Gastroesophageal sphincter (tissue), 4 donors: Measurements from ENCODE around the gene FAM3B. TPM values are rescaled to one million over a fixed set of nuclear protein-coding genes. Genes with fewer than 3 reads are reported as not detected.

ENCODE experiments used
- ATAC-seq: fragments of 150-250 bp; one replicate; pipeline ENCODE4 v1.9.1; 2016; ENCODE audit warnings: mild to moderate bottlenecking, moderate library complexity
- H3K27ac ChIP-seq, 4 donors: fragments of 200-600 bp; sonication (generic) in 3 of 4; 1 replicate in 3 of 4; 2 replicates in 1 of 4; pipeline ENCODE4 v1.5.1; 2016 to 2019
- H3K27me3 ChIP-seq: fragments of 200-600 bp; sonication (generic); one replicate; pipeline ENCODE4 v1.5.1; 2019
- H3K36me3 ChIP-seq, 2 donors: fragments of 200-600 bp; sonication (generic); one replicate each; pipeline ENCODE4 v1.5.1; 2019; ENCODE audit warnings: control low read depth in 1 of 2
- H3K4me1 ChIP-seq, 3 donors: fragments of 200-600 bp; sonication (generic); 1 replicate in 2 of 3; 2 replicates in 1 of 3; pipeline ENCODE4 v1.5.1; 2016 to 2019; ENCODE audit warnings: control low read depth in 2 of 3
- H3K4me3 ChIP-seq, 2 donors: fragments of 200-600 bp; sonication (generic); one replicate each; pipeline ENCODE4 v1.5.1; 2019; ENCODE audit warnings: mild to moderate bottlenecking in 1 of 2, moderate library complexity in 1 of 2
- H3K9me3 ChIP-seq, 3 donors: fragments of 200-600 bp; sonication (generic); one replicate each; pipeline ENCODE4 v1.5.1; 2017 to 2019; ENCODE audit warnings: control low read depth in 2 of 3
- EP300 ChIP-seq: sonication (generic); formaldehyde crosslinking; IDR thresholded peaks from one replicate; pipeline ENCODE4 v1.6.1; 2017; ENCODE audit warnings: antibody characterized with exemption, mild to moderate bottlenecking
- POLR2A ChIP-seq, 2 donors: fragments of 450-650 bp; IDR thresholded peaks; one replicate each; pipeline ENCODE4 v1.6.1; 2017; ENCODE audit warnings: antibody characterized with exemption in 2 of 2, mild to moderate bottlenecking in 2 of 2, moderate library complexity in 1 of 2
- POLR2AphosphoS5 ChIP-seq: sonication (generic); formaldehyde crosslinking; IDR thresholded peaks from one replicate; pipeline ENCODE4 v1.6.1; 2017; ENCODE audit warnings: antibody characterized with exemption
- WGBS, 2 donors: methylation state at CpG; one replicate each; pipeline ENCODE4 v1.1.5; 2018; ENCODE audit warnings: low coverage in 1 of 2; 5-methylcytosine and 5-hydroxymethylcytosine counted together
- total RNA-seq, 4 donors: library from RNA; depleted of rRNA; stranded (reverse); fragments of >200 nt; gene quantifications; one replicate each; pipeline ENCODE4 v1.1.0, GENCODE V29; 2016
- TF ChIP-seq, protein P1 (sequence below), 4 experiments: fragments of 200-600 bp in 2 of 4; fragments of 450-650 bp in 2 of 4; sonication (generic) in 1 of 4; IDR thresholded peaks; one replicate each; pipeline ENCODE4 v1.5.1; 2017 to 2019; ENCODE audit warnings: antibody characterized with exemption in 4 of 4, mild to moderate bottlenecking in 2 of 4, moderate library complexity in 2 of 4

FAM3B gene, protein sequence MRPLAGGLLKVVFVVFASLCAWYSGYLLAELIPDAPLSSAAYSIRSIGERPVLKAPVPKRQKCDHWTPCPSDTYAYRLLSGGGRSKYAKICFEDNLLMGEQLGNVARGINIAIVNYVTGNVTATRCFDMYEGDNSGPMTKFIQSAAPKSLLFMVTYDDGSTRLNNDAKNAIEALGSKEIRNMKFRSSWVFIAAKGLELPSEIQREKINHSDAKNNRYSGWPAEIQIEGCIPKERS
- 1 to 10 TPM in 1 of 4 donors, under 1 TPM in 1, not detected in 2; 0.31 to 7.1 TPM for total RNA-seq

DNA sequence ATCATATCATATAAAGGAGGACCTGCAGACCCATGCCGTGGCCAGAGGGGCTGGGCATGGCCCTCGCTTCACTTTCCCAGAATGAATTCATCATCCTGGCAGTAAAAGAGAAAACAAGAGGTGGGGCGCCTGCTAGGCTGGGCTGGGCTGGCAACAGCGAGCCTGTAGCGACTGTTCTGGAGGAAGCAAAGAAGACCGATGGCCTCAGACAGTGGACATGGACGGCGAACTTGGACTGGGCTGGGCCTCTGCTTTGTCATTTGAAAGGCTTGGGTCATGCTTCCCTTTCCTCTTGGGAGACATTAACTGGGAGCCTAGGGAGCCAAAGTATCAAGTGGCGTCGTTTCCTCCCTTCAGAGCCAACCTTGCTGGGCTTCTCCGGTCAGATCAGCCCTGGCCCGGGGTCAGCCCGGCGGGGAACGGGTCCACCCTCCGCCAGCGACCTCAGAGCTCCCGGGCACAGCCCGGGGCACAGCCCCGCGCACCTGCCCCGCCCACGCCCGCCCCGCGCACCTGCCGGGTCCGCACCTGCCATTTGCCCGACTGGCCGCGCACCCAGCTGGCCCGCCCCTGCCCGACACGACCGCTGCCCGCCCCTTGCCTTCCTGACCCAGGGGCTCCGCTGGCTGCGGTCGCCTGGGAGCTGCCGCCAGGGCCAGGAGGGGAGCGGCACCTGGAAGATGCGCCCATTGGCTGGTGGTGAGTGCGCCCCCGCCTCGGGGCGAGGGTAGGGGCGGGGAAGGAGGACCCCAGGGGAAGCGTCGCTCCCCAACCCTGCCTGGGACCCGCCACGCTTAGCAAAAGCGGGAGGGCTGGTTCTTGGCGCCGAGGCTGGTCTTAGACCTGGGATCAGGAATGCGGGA lies at the start of gene FAM3B:
Gene FAM3B, plus strand, starts transcription at position 602 of the 863 bp plus-strand sequence. Its CDS starts 79 bp downstream, at position 681.
- no peak within 1 kb of the TSS for H3K27ac ChIP-seq
- H3K4me3 ChIP-seq = peak within 1 kb of the TSS in 1 of 2 donors; percentile 46
- no peaks in the 10 kb centered on the region for H3K36me3 ChIP-seq
- WGBS, 2 donors = 30% methylated on average over 3 of the region's 55 CpGs; no CpG with 5 or more reads in 1 of the 2 donors
- peaks cover 64% of the 10 kb centered on the region for H3K27me3 ChIP-seq
- no peaks in the 10 kb centered on the region for H3K9me3 ChIP-seq
- TF ChIP-seq, protein P1, sequence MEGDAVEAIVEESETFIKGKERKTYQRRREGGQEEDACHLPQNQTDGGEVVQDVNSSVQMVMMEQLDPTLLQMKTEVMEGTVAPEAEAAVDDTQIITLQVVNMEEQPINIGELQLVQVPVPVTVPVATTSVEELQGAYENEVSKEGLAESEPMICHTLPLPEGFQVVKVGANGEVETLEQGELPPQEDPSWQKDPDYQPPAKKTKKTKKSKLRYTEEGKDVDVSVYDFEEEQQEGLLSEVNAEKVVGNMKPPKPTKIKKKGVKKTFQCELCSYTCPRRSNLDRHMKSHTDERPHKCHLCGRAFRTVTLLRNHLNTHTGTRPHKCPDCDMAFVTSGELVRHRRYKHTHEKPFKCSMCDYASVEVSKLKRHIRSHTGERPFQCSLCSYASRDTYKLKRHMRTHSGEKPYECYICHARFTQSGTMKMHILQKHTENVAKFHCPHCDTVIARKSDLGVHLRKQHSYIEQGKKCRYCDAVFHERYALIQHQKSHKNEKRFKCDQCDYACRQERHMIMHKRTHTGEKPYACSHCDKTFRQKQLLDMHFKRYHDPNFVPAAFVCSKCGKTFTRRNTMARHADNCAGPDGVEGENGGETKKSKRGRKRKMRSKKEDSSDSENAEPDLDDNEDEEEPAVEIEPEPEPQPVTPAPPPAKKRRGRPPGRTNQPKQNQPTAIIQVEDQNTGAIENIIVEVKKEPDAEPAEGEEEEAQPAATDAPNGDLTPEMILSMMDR (IDR thresholded peaks at IDR 0.05) = no peak
- no peak for TF ChIP-seq POLR2AphosphoS5
- no peak for TF ChIP-seq EP300
- no peak for TF ChIP-seq POLR2A (IDR thresholded peaks at IDR 0.05)
- ATAC-seq = peak; percentile 21
- H3K4me1 ChIP-seq = peaks cover 0 to 13% (median 7%) of the 10 kb centered on the region in 3 donors

DNA sequence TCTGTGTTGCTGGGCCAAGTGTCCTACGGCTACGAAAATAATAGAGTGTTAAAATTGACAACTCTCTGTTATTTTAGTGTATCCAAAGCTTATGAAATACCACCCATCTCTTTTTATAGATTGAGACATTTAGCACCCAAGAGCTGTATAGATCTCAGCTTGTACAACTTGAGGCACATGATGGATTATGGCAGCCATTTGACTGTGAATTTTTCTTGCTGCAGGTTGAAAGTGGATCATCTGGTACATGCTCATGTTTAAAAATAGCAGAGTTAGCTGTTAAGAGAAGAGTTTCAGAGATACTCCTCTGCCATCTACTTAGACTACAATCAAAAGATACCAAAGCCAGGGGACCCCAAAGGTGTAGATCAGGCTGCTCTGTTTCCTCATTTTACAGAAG lies 49.3 kb upstream of the FAM3B start:
- H3K4me3 ChIP-seq = no peak overlapping the region
- peaks cover 0 to 14% (median 0%) of the 10 kb centered on the region in 3 donors for H3K9me3 ChIP-seq
- H3K36me3 ChIP-seq = peaks cover 0 to 19% of the 10 kb centered on the region in 2 donors
- no peak for ATAC-seq
- TF ChIP-seq POLR2A (IDR thresholded peaks at IDR 0.05) (no peak), EP300 (no peak), POLR2AphosphoS5 (no peak)
- TF ChIP-seq, protein P1 (IDR thresholded peaks at IDR 0.05) = no peak
- H3K27ac ChIP-seq = no peak overlapping the region
- no peaks in the 10 kb centered on the region for H3K27me3 ChIP-seq
- 94% methylated on average over 2 of the region's 2 CpGs; no CpG with 5 or more reads in 1 of the 2 donors for WGBS, 2 donors
- no peaks in the 10 kb centered on the region for H3K4me1 ChIP-seq

DNA sequence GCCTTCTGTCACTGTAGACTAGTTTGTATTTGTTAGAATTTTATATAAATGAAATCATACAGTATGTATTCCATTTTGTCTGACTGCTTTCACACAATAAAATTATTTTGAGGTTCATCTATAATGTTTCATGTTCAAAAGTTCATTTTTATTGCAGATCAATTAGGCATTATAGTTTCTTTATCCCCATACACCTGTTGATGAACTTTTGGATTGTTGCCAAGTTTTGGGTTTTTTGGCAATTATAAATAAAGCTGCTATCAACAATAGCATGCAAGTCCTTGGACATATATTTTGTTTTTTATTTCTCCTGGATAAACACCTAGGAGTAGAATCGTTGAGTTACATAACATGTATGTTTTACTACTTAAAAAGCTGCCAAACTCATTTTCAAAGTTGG lies 47.1 kb upstream of the FAM3B start:
- TF ChIP-seq POLR2A (IDR thresholded peaks at IDR 0.05) (no peak), EP300 (no peak), POLR2AphosphoS5 (no peak)
- TF ChIP-seq, protein P1 (IDR thresholded peaks at IDR 0.05) = no peak
- no peaks in the 10 kb centered on the region for H3K4me1 ChIP-seq
- ATAC-seq = no peak
- H3K36me3 ChIP-seq = peaks cover 0 to 4% of the 10 kb centered on the region in 2 donors
- no peaks in the 10 kb centered on the region for H3K27me3 ChIP-seq
- WGBS, 2 donors = 21 to 31% methylated on average over 1 of the region's 1 CpG
- H3K4me3 ChIP-seq = no peak overlapping the region
- no peak overlapping the region for H3K27ac ChIP-seq
- H3K9me3 ChIP-seq = peaks cover 0 to 10% (median 0%) of the 10 kb centered on the region in 3 donors

DNA sequence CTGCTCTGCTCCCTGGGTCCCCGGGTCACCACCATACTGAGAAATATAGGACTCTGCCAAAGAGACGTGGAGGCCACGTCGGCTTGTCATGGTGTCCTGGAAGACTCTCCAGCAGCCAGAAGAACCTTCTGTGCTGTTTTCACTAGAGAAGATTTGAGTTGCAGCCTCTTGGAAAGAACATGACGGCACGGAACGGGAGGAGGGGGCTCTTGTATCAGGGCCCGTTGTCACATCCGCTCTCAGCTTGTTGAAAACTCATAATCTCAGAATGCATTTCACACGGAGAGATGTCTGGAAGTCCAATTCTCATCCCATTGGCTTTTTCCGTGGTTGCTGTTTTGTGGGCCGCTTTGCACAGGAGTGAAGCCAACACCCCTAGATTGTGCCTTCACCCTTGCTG lies 39.4 kb upstream of the FAM3B start:
- Histone ChIP-seq H3K27me3 (no peaks in the 10 kb centered on the region), H3K36me3 (peaks cover 0 to 31% of the 10 kb centered on the region in 2 donors), H3K9me3 (peaks cover 0 to 3% (median 0%) of the 10 kb centered on the region in 3 donors), H3K27ac (no peak overlapping the region), H3K4me3 (no peak overlapping the region), H3K4me1 (peaks cover 0 to 7% (median 0%) of the 10 kb centered on the region in 3 donors)
- WGBS, 2 donors = 72 to 84% methylated on average over 8 to 11 of the region's 12 CpGs
- TF ChIP-seq, protein P1 (IDR thresholded peaks at IDR 0.05) = no peak
- TF ChIP-seq EP300 (no peak), POLR2A (IDR thresholded peaks at IDR 0.05) (no peak), POLR2AphosphoS5 (no peak)
- ATAC-seq = no peak
